GM19025 (cell line): ENCODE data around the gene GABRP.

Experiments
- ATAC-seq: cut with Tn5 transposase; IDR thresholded peaks from one replicate; pipeline ENCODE4 v1.9.1; 2021; ENCODE audit warnings: mild to moderate bottlenecking, low read depth, moderate library complexity; ENCODE audit not compliant: unreplicated experiment

The GABRP gene

DNA sequence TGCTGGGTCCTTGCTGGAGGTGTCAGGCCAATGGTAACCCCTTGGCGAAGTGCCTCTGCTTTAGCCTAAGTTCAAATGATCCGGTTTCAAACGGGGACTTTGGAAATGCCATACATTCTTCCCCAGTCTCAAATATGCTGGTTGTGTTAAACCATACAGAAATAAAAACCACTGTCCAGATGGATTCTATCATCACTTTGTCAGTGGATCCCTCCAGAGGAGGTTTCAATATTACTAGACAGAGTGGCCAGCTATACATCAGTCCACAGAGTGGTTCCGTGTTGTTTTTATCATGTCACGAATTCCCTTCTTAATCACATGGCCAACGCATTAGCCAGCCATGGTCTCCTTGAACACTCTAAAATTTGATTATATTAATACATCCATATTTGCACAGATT lies 71.0 kb downstream of the GABRP start:
- ATAC-seq = no peak

DNA sequence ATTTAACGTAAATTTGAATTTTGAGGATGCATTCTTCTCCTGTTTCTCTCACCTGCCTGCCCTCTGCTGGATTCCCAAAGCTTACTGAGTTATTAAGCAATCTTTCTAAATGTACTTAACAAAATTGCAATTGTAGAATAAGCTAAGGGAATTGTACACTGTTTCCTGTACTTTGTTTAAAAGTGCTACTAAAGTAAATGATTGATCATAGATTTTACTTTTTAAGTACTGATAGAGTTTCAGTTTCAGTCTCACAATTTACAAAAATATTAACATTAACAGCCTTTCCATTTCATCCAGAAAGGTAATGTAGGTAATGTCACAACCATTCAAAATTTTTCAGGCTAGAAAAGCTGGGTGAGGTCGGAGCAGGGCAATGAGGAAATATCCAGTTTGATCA lies 73.5 kb downstream of the GABRP start:
- no peak for ATAC-seq

DNA sequence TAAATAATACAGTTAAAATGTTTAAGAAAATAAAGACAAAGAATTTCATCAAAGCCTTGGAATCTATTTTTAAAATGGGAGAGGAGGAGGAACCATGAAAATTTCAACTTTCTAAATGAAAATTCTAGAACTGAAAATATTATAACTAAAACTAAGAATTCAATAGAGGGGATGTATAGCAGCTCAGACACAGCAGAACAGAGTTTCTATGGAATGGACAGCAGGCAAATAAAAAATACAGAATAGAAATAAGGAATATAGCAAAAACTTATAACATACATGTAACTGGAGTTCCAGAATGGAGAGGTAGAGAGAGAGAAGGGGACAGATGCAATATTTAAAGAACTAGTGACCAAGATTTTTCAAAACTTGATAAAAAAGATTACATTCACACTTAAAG lies 76.9 kb downstream of the GABRP start:
- no peak for ATAC-seq

DNA sequence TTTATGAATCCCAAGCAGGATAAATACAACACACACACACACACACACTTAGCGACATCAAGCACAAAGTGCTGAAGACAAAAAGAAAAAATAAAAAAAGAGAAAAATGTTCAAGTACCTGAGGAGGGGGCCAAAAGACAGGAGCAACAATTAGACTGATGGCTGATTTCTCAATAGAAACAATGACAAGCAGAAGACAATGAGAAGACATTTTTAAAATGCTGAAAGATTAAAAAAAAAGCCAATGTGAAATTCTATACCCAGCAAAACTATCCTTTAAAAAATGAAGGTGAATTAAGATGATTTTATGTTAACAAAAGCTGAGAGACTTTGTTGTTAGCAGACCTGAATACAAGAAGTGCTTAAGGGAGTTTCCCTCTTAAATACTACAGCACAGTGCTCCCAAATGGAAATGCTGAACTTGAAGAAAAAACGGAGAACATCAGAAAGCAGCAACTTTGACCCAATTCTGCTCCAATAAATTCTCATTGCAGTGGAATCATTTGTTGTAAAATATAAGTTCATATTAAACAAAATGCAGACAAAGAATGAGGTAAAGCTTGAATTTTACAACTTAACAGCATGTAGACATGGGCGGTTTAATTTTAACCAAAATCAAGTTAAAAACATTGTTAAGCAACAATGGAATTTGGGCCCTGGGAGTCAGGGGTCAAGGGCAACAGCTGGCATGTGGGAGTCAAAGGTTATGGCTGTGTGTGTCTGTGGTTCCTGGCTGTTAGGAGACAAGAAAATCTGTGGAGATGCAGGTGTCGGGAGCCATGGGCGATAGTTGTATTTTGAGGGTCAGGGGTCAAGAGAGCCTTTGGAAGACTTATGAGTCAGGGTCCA lies 77.5 kb downstream of the GABRP start:
- no peak for ATAC-seq

DNA sequence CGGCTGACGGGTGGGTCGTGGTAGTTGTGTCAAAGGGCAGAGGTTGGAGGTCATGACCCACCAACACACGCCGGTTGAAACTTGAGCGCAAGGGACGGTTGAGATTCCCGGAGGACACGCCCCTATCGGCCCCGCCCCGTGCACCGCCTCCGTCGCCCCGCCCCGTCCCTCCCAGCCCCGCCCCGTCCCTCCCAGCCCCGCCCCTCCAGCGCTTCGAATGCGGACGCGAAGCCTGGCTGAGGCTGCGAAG lies 78.1 kb downstream of the GABRP start:
- ATAC-seq = no peak

DNA sequence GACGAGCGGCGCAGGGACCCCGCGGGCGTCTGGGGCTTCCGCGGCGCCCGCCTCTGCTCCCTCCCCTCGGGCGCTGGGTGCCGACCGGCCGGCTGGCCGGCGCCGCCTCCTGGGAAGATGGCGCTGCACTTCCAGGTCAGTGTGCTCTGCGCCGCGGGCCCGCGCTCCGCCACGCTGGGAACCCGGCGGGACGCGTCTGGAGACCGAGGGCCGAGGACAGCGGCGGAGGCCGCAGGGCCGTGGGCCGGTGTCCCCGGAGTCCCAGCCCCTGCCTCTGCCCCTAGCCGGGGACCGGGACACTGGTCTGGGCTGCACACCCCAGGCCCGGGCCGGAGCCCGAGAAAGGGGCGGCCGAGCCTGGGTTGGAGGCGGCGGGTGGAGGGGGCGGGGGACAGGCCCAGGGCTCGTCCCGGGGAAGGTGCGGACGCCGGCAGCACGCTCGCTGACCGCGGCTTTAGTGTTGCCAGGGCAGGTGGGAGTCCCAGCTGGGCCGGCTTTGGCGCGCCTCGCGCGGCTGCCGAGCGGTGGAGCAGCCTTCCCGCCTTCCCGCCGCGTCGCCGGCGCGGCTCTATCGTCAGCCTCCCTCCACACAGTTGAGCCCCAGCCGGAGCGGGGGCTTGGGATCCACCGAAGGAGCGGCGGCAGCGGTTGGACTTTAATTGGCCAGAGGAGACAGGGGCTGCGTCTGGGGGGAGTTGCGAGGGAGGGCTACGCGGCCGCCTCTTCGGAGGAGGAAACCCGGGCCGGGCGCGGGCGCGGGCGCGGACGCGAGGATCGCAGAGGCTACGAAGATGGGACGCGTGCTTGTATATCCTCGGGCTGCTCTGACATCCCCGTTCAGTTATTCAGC lies 78.6 kb downstream of the GABRP start, which contains the start of gene RANBP17:
Gene RANBP17 (plus strand): TSS at position 102 of the 850 bp plus-strand sequence.
- ATAC-seq = no peak

DNA sequence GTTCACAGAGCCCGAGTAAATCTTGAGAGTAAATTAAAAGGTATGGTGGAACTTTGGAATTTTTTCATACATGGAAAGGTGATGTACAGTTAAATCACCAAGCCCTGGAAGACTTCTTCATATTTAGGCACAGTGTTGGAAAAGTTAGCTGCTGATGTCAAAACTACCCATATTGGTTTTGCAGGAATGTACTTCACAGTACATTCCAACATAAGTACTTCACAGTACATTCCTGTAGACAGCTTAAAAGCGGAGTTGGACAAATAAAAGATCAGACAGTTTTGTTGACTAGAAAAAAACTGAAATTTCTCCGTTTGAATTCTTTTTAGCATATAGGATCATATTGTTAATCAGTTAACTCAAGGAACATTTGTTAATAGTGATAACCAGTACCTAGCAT lies 80.1 kb downstream of the GABRP start:
- no peak for ATAC-seq
